Heart left ventricle (tissue), 13 donors: ENCODE results near the gene TRERF1.

Source experiments
- POLR2A ChIP-seq, 2 donors: fragments of 450-650 bp; IDR thresholded peaks; one replicate each; pipeline ENCODE4 v1.6.1; 2017; ENCODE audit warnings: antibody characterized with exemption in 2 of 2, mild to moderate bottlenecking in 2 of 2, moderate library complexity in 2 of 2
- TF ChIP-seq, protein P1 (sequence below), 12 donors: fragments of 200-600 bp; sonication (generic) in 4 of 12; IDR thresholded peaks; one replicate each; pipeline versions ENCODE4 v1.5.0 to v1.8.0; 2018 to 2022; ENCODE audit warnings: antibody characterized with exemption in 12 of 12, mild to moderate bottlenecking in 5 of 12
- donor health status: ischemic (EF 13 %, LVEDD 7.1; RV severe dilation, severe dysfunction).
- donor health status: DM: no; HTN: yes; CAD: no.
- donor health status: DM: no; HTN: no; CAD: no.
- donor health status: ischemic (EF 25% LVEDD 6.9; RV normal size, moderate dysfunction).
- donor health status: ischemic (EF 25% LVEDD 5.7; RV mildly dilated, moderate dysfunction).
- donor health status: ischemic (EF 35%, LVEDD 5.7; RV mildly dilated, moderate dysfunction).
- donor health status: nonischemic (EF 11% LVEDD 7.7; RV severe dilation, severe dysfunction).
- donor health status: DM: yes; HTN: yes; CAD: no.
- donor health status: PGD.
- donor health status: ischemic (EF 29% LVEDD 5.4; RV normal size, mild dysfunction).
- donor health status: nonischemic (EF 23%, LVEDD 6.1; RV moderate dilation, normal function).

DNA sequence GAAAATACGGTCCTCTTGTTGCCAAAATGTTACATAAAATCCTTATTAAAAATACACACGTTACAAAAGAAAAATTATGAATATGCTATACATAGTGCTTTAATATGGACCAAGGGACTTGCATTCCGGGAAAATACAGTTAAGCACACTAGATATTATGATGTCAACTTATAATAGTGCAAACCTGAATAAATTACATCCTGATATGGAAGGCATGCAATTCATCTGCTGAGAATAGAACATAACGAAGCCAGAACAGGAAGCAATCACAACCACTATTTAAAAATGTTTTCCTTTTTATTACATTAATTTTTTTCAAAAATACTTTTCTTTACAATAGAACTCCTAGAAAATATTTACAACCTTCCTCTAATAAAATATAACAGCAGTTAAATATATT lies 226.3 kb downstream of the TRERF1 start:
- TF ChIP-seq, protein P1, sequence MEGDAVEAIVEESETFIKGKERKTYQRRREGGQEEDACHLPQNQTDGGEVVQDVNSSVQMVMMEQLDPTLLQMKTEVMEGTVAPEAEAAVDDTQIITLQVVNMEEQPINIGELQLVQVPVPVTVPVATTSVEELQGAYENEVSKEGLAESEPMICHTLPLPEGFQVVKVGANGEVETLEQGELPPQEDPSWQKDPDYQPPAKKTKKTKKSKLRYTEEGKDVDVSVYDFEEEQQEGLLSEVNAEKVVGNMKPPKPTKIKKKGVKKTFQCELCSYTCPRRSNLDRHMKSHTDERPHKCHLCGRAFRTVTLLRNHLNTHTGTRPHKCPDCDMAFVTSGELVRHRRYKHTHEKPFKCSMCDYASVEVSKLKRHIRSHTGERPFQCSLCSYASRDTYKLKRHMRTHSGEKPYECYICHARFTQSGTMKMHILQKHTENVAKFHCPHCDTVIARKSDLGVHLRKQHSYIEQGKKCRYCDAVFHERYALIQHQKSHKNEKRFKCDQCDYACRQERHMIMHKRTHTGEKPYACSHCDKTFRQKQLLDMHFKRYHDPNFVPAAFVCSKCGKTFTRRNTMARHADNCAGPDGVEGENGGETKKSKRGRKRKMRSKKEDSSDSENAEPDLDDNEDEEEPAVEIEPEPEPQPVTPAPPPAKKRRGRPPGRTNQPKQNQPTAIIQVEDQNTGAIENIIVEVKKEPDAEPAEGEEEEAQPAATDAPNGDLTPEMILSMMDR (IDR thresholded peaks at IDR 0.05) = no peak
- no peak for TF ChIP-seq POLR2A (IDR thresholded peaks at IDR 0.05)
